ENCODE measurements around the gene CFAP299.

DNA sequence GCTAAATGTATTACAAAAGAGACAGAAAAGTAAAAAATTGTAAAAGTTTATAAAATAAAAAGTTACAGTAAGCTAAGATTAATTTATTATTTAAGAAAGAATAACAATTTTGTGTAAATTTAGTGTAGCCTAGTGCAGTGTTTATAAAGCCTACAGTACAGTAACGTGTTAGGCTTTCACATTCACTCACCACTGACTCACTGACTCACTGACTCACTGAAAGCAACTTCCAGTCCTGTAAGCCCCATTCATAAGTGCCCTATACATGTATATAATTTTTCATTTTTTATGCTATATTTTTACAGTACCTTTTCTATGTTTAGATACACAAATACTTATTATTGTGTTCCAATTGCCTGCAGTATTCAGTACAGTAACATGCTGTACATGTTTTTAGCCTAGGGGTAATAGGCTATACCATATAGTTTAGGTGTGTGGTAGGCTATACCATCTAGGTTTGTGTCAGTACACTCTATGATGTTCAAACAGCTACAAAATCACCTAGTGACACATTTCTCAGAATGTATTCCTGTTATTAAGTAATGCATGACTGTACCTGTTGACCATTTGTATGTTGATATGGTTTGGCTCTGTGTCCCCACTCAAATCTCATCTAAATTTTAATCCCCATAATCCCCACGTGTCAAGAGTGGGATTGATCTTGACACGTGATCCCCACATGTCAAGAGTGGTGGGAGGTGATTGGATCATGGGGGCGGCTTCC lies 57.9 kb downstream of the CFAP299 start:
- TF ChIP-seq POLR2A (IDR thresholded peaks at IDR 0.05) (no peak), EP300 (IDR thresholded peaks at IDR 0.05) (no peak), POLR2AphosphoS5 (IDR thresholded peaks at IDR 0.05) (no peak)
- TF ChIP-seq, protein P1, sequence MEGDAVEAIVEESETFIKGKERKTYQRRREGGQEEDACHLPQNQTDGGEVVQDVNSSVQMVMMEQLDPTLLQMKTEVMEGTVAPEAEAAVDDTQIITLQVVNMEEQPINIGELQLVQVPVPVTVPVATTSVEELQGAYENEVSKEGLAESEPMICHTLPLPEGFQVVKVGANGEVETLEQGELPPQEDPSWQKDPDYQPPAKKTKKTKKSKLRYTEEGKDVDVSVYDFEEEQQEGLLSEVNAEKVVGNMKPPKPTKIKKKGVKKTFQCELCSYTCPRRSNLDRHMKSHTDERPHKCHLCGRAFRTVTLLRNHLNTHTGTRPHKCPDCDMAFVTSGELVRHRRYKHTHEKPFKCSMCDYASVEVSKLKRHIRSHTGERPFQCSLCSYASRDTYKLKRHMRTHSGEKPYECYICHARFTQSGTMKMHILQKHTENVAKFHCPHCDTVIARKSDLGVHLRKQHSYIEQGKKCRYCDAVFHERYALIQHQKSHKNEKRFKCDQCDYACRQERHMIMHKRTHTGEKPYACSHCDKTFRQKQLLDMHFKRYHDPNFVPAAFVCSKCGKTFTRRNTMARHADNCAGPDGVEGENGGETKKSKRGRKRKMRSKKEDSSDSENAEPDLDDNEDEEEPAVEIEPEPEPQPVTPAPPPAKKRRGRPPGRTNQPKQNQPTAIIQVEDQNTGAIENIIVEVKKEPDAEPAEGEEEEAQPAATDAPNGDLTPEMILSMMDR (IDR thresholded peaks at IDR 0.05) = no peak
